HepG2 (cell line): ENCODE results near the gene ARSB. TPM values are rescaled to one million over a fixed set of nuclear protein-coding genes. Genes with fewer than 3 reads are reported as not detected.

Experiments used
- GPN1 ChIP-seq: sonication (generic); formaldehyde crosslinking; IDR thresholded peaks from 2 replicates; pipeline ENCODE4 v1.5.1; 2020; ENCODE audit warnings: missing genetic modification reagents, borderline replicate concordance
- MAZ ChIP-seq, 2 experiments: sonication (generic) in 1 of 2; formaldehyde crosslinking in 1 of 2; IDR thresholded peaks; 2 replicates each; pipeline versions ENCODE4 v1.5.0 to v1.6.1; 2012 to 2020; ENCODE audit warnings: low read depth in 2 of 2, mild to moderate bottlenecking in 2 of 2, borderline replicate concordance in 1 of 2, improper control_type of control experiment in 1 of 2, low read length in 1 of 2, missing genetic modification reagents in 1 of 2, moderate library complexity in 1 of 2
- NFE2L1 ChIP-seq: sonication (generic); formaldehyde crosslinking; IDR thresholded peaks from 2 replicates; pipeline ENCODE4 v1.4.0; 2020; ENCODE audit warnings: missing genetic modification reagents, mild to moderate bottlenecking, borderline replicate concordance
- RXRA ChIP-seq: sonication (generic); formaldehyde crosslinking; IDR thresholded peaks from 2 replicates; pipeline ENCODE4 v1.5.1; 2020; ENCODE audit warnings: missing genetic modification reagents
- ZFYVE20 ChIP-seq: sonication (generic); formaldehyde crosslinking; IDR thresholded peaks from 2 replicates; pipeline ENCODE4 v1.8.0; 2023; ENCODE audit warnings: low read depth, mild to moderate bottlenecking, moderate library complexity, missing genetic modification reagents, borderline replicate concordance
- ZKSCAN1 ChIP-seq: fragments of 150-350 bp; IDR thresholded peaks from 2 replicates; pipeline ENCODE4 v1.6.1; 2014; ENCODE audit warnings: low read length
- ZNF138 ChIP-seq: sonication (generic); formaldehyde crosslinking; IDR thresholded peaks from 2 replicates; pipeline ENCODE4 v1.5.0; 2020; ENCODE audit warnings: mild to moderate bottlenecking, low read depth, missing genetic modification reagents
- ZNF232 ChIP-seq: sonication (generic); formaldehyde crosslinking; IDR thresholded peaks from 2 replicates; pipeline ENCODE4 v1.4.0; 2020; ENCODE audit warnings: missing genetic modification reagents, borderline replicate concordance
- ZNF598 ChIP-seq: sonication (generic); formaldehyde crosslinking; IDR thresholded peaks from 2 replicates; pipeline ENCODE4 v1.5.1; 2020; ENCODE audit warnings: mild to moderate bottlenecking, missing genetic modification reagents, borderline replicate concordance
- ZNF777 ChIP-seq: sonication (generic); formaldehyde crosslinking; IDR thresholded peaks from 2 replicates; pipeline ENCODE4 v1.4.0; 2020; ENCODE audit warnings: missing genetic modification reagents
- ZNF841 ChIP-seq: sonication (generic); formaldehyde crosslinking; IDR thresholded peaks from 2 replicates; pipeline ENCODE4 v1.8.1; 2023; ENCODE audit warnings: missing genetic modification reagents, borderline replicate concordance
- polyA plus RNA-seq, 8 experiments: library from polyadenylated mRNA; depleted of rRNA in 3 of 8; stranded (reverse) in 7 of 8; unstranded in 1 of 8; fragments of >200 nt; fragmentation: Illumina TruSeq in 4 of 8; extraction: Trizol in 4 of 8; gene quantifications; 2 replicates each; pipeline versions ENCODE4 v1.2.1 to v1.2.3, GENCODE V29; 2011 to 2016; ENCODE audit warnings: low read depth in 4 of 8, missing spikeins in 1 of 8, mixed read lengths in 1 of 8; ENCODE audit not compliant: insufficient read depth in 1 of 8
- total RNA-seq, 5 experiments: library from RNA; depleted of rRNA; stranded (reverse); fragments of >200 nt; fragmentation: Illumina TruSeq; extraction: Trizol; gene quantifications; 2 replicates each; pipeline ENCODE4 v1.2.3, GENCODE V29; 2016; ENCODE audit warnings: low read depth in 1 of 5
- TF ChIP-seq, protein P1 (sequence below): sonication (generic); formaldehyde crosslinking; IDR thresholded peaks from 2 replicates; pipeline ENCODE4 v1.5.0; 2020; ENCODE audit warnings: mild to moderate bottlenecking, missing genetic modification reagents, borderline replicate concordance
- TF ChIP-seq, protein P2 (sequence below): sonication (generic); formaldehyde crosslinking; IDR thresholded peaks from 2 replicates; pipeline ENCODE4 v1.8.1; 2023; ENCODE audit warnings: mild to moderate bottlenecking, missing genetic modification reagents
- TF ChIP-seq, protein P3 (sequence below): IDR thresholded peaks from 2 replicates; pipeline ENCODE4 v1.6.1; 2016; ENCODE audit warnings: control low read depth
- TF ChIP-seq, protein P4 (sequence below): sonication (generic); formaldehyde crosslinking; IDR thresholded peaks from 2 replicates; pipeline ENCODE4 v1.4.0; 2020; ENCODE audit warnings: missing genetic modification reagents
- TF ChIP-seq, protein P5 (sequence below): sonication (generic); formaldehyde crosslinking; IDR thresholded peaks from 2 replicates; pipeline ENCODE4 v1.4.0; 2020; ENCODE audit warnings: missing genetic modification reagents

ARSB gene
- total and polyA plus RNA-seq, 2 of the 13 experiments (the other 11 are each of a cell fraction or from before 2014, with no cell fraction given) = 52.6 to 66.4 TPM

DNA sequence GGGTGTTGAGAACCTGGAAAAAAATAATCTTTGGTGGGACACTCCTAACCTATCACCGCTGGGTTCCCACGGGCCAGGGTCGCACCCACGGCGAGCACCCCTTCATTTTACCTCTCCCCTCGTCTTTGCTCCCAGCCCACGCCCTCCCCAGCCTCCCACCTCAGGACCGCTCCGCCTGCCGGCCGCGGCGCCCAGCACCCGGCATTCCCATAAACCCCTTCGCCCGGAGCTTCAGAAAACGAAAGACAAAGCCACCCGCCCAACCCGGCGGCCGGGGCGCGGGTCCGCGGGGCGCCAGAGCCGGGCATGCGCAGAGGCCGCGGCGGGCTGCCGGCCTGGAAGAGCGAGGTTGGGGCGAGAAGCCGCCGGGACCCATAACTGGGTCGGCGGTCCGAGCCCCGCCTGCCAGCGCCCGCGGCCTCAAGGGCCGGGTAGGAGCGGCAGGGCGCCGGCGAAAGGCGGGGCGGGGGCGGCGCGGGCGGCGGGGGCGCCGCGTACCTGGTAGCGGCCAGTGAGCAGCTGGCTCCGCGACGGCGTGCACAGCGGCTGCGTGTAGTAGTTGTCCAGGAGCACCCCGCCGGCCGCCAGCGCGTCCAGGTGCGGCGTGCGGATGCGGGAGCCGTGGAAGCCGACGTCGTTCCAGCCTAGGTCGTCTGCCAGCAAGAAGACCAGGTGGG is 533 bp downstream of the ARSB start (continued):
- TF ChIP-seq, protein P1, sequence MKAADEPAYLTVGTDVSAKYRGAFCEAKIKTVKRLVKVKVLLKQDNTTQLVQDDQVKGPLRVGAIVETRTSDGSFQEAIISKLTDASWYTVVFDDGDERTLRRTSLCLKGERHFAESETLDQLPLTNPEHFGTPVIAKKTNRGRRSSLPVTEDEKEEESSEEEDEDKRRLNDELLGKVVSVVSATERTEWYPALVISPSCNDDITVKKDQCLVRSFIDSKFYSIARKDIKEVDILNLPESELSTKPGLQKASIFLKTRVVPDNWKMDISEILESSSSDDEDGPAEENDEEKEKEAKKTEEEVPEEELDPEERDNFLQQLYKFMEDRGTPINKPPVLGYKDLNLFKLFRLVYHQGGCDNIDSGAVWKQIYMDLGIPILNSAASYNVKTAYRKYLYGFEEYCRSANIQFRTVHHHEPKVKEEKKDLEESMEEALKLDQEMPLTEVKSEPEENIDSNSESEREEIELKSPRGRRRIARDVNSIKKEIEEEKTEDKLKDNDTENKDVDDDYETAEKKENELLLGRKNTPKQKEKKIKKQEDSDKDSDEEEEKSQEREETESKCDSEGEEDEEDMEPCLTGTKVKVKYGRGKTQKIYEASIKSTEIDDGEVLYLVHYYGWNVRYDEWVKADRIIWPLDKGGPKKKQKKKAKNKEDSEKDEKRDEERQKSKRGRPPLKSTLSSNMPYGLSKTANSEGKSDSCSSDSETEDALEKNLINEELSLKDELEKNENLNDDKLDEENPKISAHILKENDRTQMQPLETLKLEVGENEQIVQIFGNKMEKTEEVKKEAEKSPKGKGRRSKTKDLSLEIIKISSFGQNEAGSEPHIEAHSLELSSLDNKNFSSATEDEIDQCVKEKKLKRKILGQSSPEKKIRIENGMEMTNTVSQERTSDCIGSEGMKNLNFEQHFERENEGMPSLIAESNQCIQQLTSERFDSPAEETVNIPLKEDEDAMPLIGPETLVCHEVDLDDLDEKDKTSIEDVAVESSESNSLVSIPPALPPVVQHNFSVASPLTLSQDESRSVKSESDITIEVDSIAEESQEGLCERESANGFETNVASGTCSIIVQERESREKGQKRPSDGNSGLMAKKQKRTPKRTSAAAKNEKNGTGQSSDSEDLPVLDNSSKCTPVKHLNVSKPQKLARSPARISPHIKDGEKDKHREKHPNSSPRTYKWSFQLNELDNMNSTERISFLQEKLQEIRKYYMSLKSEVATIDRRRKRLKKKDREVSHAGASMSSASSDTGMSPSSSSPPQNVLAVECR = peak; percentile 44; the same call in 1 of the 2 replicates
- TF ChIP-seq NFE2L1 (CRISPR knock-in tag) (no peak), ZNF138 (peak; percentile 13; the same call in 1 of the 2 replicates), MAZ (IDR thresholded peaks at IDR 0.05; ENCODE audit: borderline replicate concordance, low read depth, low read length) (0 out of 2 replicates have a peak, but pooled peaks have one; percentile 17), MAZ (CRISPR knock-in tag; IDR thresholded peaks at IDR 0.05; ENCODE audit: low read depth) (no peak), ZNF232 (CRISPR knock-in tag) (no peak), ZNF841 (CRISPR knock-in tag) (0 out of 2 replicates have a peak, but pooled peaks have one; percentile 49), ZNF598 (no peak), RXRA (CRISPR knock-in tag) (no peak), ZFYVE20 (0 out of 2 replicates have a peak, but pooled peaks have one; percentile 46), GPN1 (CRISPR knock-in tag) (no peak), ZNF777 (CRISPR knock-in tag) (peak; percentile 87), ZKSCAN1 (no peak)
- TF ChIP-seq, protein P2, sequence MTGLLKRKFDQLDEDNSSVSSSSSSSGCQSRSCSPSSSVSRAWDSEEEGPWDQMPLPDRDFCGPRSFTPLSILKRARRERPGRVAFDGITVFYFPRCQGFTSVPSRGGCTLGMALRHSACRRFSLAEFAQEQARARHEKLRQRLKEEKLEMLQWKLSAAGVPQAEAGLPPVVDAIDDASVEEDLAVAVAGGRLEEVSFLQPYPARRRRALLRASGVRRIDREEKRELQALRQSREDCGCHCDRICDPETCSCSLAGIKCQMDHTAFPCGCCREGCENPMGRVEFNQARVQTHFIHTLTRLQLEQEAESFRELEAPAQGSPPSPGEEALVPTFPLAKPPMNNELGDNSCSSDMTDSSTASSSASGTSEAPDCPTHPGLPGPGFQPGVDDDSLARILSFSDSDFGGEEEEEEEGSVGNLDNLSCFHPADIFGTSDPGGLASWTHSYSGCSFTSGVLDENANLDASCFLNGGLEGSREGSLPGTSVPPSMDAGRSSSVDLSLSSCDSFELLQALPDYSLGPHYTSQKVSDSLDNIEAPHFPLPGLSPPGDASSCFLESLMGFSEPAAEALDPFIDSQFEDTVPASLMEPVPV (CRISPR knock-in tag) = peak; percentile 31; the same call in 1 of the 2 replicates
- TF ChIP-seq, protein P3, sequence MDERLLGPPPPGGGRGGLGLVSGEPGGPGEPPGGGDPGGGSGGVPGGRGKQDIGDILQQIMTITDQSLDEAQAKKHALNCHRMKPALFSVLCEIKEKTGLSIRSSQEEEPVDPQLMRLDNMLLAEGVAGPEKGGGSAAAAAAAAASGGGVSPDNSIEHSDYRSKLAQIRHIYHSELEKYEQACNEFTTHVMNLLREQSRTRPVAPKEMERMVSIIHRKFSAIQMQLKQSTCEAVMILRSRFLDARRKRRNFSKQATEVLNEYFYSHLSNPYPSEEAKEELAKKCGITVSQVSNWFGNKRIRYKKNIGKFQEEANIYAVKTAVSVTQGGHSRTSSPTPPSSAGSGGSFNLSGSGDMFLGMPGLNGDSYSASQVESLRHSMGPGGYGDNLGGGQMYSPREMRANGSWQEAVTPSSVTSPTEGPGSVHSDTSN (CRISPR knock-in tag) = no peak
- TF ChIP-seq, protein P4, sequence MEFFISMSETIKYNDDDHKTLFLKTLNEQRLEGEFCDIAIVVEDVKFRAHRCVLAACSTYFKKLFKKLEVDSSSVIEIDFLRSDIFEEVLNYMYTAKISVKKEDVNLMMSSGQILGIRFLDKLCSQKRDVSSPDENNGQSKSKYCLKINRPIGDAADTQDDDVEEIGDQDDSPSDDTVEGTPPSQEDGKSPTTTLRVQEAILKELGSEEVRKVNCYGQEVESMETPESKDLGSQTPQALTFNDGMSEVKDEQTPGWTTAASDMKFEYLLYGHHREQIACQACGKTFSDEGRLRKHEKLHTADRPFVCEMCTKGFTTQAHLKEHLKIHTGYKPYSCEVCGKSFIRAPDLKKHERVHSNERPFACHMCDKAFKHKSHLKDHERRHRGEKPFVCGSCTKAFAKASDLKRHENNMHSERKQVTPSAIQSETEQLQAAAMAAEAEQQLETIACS (CRISPR knock-in tag) = peak; percentile 42; the same call in 1 of the 2 replicates
- TF ChIP-seq, protein P5, sequence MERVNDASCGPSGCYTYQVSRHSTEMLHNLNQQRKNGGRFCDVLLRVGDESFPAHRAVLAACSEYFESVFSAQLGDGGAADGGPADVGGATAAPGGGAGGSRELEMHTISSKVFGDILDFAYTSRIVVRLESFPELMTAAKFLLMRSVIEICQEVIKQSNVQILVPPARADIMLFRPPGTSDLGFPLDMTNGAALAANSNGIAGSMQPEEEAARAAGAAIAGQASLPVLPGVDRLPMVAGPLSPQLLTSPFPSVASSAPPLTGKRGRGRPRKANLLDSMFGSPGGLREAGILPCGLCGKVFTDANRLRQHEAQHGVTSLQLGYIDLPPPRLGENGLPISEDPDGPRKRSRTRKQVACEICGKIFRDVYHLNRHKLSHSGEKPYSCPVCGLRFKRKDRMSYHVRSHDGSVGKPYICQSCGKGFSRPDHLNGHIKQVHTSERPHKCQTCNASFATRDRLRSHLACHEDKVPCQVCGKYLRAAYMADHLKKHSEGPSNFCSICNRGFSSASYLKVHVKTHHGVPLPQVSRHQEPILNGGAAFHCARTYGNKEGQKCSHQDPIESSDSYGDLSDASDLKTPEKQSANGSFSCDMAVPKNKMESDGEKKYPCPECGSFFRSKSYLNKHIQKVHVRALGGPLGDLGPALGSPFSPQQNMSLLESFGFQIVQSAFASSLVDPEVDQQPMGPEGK = peak; percentile 1; the same call in 1 of the 2 replicates
